Measurements from ENCODE around the gene ZFC3H1.
A peak's percentile ranks its signal among the peaks of the same experiment; 100 is the strongest.
"Not testable (repeated sequence)": the region's sequence is repeated elsewhere in the genome, so short reads cannot be mapped to it uniquely, and the experiment has no call there.

The ZFC3H1 gene

GRCh38 chr12:71663561-71664410 lies at the start of gene ZFC3H1, which contains the start of gene THAP2:
Gene ZFC3H1 (minus strand): TSS chr12:71663848. CDS start chr12:71663610, 238 bp downstream.
Gene THAP2 (plus strand): TSS chr12:71664301. CDS start chr12:71664510, 209 bp downstream.
- peak; percentile 89 for DNase-seq (ENCODE audit: low read depth)

- no peak for DNase-seq (ENCODE audit: low read depth)
Observed at GRCh38 chr12:71710276-71711125, 46.9 kb upstream of the ZFC3H1 start.

DNA sequence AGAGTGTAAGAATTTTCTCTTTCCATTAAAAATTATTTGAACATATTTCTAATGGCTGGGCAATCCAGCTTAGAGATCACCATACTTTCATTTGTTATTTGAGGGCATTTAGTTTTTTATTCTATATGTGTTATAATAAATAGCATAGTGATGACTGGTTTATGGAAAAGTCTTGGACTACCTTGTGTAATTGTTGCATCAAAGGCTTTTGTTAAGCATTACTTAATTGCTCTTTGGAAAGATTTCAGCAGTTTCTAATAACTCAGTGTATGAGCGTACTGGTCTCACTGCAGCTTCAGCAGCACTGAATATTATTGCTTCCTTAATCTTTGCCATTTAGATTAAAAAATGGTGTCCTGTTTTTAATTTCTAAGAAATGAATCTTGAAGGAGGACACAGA lies 45.0 kb upstream of the ZFC3H1 start:
- DNase-seq (ENCODE audit: low read depth): no peak

GRCh38 chr12:71704920-71705319 lies 41.3 kb upstream of the ZFC3H1 start:
- DNase-seq (ENCODE audit: low read depth): no peak

- no peak for DNase-seq (ENCODE audit: low read depth)
Observed at GRCh38 chr12:71703206-71703605, 39.6 kb upstream of the ZFC3H1 start.

DNA sequence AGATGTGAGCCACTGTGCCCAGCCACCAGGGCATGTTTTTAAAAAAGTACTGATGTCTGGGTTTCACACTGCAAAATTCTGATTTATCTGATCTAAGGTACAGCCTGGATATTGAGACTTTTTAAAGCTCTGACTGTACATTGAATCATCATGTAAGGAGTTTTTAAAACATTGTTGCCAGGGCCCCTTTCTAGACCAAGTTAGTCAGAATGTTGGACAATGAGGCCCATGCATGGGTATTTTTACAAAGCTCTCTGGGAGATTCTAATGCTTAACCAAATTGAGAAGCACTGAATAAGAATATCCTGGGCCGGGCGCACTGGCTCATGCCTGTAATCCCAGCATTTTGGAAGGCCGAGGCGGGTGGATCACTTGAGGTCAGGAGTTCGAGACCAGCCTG lies 38.9 kb upstream of the ZFC3H1 start:
- no peak for DNase-seq (ENCODE audit: low read depth)

DNA sequence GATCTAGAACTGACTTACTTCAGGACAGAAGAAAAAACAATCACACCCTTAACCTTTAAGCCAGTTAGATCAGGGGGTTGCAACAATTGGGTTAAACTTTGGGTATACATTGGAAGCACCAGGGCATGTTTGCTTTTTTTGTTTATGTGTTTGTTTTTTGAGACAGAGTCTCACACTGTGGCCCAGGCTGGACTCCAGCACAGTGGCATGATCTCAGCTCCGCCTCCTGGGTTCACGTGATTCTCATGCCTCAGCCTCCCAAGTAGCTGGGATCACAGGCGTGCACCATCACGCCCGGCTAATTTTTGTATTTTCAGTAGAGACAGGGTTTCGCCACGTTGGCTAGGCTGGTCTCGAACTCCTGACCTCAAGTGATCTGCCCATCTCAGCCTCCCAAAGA lies 38.5 kb upstream of the ZFC3H1 start:
- DNase-seq (ENCODE audit: low read depth): not testable (repeated sequence)

- no peak for DNase-seq (ENCODE audit: low read depth)
Observed at GRCh38 chr12:71695782-71696181, 32.1 kb upstream of the ZFC3H1 start.

DNA sequence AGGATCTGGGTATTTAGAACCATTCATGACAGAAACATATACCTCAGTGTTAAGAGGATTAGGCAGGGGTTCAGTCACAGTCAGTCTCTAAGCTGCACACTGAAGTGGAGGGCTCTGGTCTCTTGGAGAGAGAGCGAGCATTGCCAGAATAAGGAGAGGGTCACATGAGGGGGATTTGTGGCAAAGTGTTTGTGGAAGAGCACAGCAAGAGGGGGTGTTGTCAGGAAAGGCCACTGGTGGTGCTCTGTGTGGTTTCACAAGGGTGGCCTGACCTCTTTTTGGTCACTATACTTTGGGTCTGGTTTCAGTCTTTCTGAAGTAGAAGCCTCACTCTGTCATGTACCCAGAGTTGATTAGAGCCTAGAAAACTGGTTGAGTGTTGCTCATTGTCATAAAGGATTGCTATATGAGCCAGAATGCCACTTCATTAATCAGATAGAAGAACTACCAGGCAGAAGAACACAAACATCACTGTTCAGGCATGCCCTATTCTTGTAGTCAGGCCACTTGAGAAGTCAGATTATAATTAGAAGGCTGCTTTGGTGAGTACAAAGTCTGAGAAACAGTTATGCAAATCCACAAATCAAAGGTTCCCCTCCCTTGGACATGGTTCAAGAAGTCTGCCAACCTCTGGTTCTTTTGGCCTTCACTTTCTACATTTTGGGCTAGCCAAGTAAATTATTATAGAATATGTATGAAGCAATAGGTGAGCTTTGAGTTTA lies 30.6 kb upstream of the ZFC3H1 start:
- DNase-seq (ENCODE audit: low read depth): no peak

- DNase-seq (ENCODE audit: low read depth): not testable (repeated sequence)
Observed at GRCh38 chr12:71693651-71694050, 30.0 kb upstream of the ZFC3H1 start.

DNA sequence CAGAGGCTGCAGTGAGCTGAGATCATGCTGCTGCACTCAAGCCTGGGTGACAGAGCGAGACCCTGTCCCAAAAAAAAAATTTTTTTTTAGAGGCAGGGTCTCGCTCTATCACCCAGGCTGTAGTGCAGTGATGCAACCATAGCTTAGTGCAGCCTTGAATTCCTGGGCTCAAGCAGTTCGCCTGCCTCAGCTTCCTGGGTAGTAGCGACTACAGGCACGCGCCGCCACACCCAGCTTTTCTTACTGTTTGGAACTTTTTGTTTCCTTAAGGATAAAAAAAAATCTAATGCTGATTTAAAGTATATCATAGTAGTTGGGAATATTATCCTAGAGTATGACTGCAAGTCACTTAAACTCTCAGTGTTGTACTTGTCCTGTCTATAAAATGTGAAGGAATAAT lies 29.5 kb upstream of the ZFC3H1 start:
- no peak for DNase-seq (ENCODE audit: low read depth)

DNA sequence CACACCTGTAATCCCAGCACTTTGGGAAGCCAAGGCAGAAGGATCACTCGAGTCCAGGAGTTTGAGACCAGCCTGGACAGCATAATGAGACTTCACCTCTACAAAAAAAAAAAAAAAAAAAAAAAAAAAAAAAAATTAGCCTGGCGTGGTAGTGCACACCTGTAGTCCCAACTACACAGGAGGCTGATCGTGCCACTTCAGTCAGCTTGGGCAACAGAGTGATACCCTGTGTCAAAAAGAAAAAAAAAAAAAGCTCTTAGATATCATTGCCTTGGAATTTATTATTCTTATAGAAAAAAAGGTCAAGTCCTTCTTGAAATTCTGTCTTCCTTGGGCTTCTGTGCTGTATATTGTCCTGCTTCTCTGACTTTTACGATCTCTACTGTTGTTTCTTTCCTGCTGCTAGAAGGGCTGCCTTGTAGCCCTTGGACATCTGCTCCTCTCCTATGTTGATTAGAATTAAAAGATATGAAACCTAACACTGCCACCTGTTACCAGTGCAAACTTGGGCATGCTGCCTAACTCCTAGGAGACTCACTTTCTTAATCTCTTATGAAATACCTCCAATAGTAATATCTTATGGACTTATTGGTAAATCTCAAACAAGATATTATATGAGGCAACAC lies 28.0 kb upstream of the ZFC3H1 start:
- no peak for DNase-seq (ENCODE audit: low read depth)

- DNase-seq (ENCODE audit: low read depth): no peak
Observed at GRCh38 chr12:71688961-71689570, 25.4 kb upstream of the ZFC3H1 start.

- not testable (repeated sequence) for DNase-seq (ENCODE audit: low read depth)
Observed at GRCh38 chr12:71687172-71687571, 23.5 kb upstream of the ZFC3H1 start.

- no peak for DNase-seq (ENCODE audit: low read depth)
Observed at GRCh38 chr12:71686658-71687025, 23.0 kb upstream of the ZFC3H1 start.

GRCh38 chr12:71685914-71686657 lies 22.4 kb upstream of the ZFC3H1 start, which contains the start of gene TMEM19:
Gene TMEM19 (plus strand): TSS chr12:71686082. CDS start chr12:71686681, 599 bp downstream.
- DNase-seq (ENCODE audit: low read depth): peak; percentile 56

DNA sequence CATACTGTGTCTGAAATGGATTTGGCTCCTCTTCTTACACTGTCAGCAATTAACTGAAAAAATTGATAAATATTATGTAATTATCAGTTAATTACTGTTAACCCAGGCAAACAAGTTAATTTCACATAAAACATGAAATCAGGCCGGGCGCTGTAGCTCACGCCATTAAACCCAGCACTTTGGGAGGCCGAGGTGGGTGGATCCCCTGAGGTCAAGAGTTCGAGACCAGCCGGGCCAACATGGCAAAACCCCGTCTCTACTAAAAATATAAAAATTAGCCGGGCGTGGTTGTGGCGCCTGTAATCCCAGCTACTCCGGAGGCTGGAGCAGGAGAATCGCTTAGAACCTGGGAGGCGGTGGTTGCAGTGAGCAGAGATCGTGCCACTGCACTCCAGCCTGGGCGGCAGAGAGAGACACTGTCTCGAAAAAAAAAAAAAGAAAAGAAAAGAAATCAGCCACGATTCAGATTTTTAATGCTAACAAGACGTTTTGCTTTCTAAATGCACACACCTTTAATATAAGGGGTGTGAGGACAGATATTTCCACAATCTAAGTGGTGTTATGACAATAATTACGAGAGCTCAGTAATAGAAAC lies 21.8 kb upstream of the ZFC3H1 start:
- no peak for DNase-seq (ENCODE audit: low read depth)

GRCh38 chr12:71684081-71684480 lies 20.4 kb upstream of the ZFC3H1 start:
- DNase-seq (ENCODE audit: low read depth): no peak

DNA sequence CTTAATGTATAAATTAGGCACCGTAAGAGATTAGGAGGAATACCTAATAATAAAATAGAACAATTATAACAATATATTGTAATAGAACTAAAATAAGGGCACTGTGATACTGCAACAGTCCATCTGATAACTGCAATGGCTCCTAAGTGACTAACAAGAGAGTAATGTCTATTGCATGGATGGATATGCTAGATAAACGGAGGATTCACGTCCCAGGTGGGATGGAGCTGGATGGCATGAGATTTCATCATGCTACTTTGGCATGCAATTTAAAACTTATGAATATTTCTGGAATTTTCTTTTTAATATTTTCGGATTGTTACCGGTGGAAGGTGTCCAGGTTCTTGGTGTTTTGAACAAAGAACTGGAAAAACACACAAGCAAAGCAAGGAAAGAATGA lies 20.0 kb upstream of the ZFC3H1 start:
- no peak for DNase-seq (ENCODE audit: low read depth)

GRCh38 chr12:71682466-71682865 lies 18.8 kb upstream of the ZFC3H1 start:
- DNase-seq (ENCODE audit: low read depth): no peak
